Stromal cell of bone marrow (primary cell): ENCODE measurements around the gene MYOD1.
A peak's percentile ranks its signal among the peaks of the same experiment; 100 is the strongest.

Source experiments
- DNase-seq: peaks from one replicate; pipeline ENCODE4 v3.0.0-alpha.2; 2012; ENCODE audit warnings: low read depth

The MYOD1 gene

GRCh38 chr11:17702876-17703275, 16.5 kb upstream of the MYOD1 start:
- no peak for DNase-seq

DNA sequence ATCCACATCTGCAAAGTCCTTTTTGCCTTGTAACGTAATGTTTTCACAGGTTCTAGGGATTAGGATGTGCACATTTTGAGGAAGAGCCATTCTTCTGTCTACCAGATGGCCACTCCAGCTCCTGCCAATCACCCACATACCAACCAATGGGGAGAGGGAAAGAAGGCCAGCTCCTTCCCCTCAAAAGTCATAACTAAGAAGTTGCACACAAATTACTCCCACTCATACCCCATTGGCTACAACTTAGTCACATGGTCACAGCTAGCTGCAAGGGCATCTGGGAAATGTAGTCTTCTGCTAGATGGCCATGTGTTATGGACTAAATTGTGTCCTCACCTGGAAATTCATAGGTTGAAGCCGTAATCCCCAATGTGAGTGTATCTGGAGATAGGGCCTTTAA, 15.4 kb upstream of the MYOD1 start:
- no peak for DNase-seq

- DNase-seq = no peak
These were observed 11.5 kb upstream of the MYOD1 start for GRCh38 chr11:17707830-17708229.

- DNase-seq = no peak
These were observed 7.5 kb upstream of the MYOD1 start for GRCh38 chr11:17711836-17712235.

GRCh38 chr11:17713851-17714250, 5.5 kb upstream of the MYOD1 start:
- DNase-seq = no peak

DNA sequence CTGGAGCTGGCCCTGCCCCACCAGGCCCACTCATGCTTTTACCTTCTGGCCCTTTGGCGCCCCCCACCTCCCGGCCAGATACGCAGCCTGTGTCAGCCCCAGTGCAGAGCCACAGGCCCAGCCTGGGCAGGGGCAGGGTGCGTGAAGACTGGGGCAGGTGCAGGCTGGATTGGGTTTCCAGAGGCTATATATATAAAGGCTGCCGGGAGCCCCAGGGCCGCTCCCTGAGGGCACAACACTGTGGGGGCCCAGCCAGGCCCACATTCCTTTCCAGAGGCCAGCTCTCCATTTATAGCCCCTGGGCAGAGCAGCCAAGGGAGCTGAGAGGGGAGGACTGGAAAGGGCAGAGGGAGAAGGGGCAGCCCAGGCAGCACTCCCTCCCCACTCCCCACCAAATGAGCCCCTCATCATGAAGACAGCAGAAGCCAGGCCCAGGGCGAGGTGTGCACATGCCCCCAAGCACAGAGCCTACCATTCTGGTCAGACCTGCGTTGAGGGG, 5.0 kb upstream of the MYOD1 start:
- no peak for DNase-seq

DNA sequence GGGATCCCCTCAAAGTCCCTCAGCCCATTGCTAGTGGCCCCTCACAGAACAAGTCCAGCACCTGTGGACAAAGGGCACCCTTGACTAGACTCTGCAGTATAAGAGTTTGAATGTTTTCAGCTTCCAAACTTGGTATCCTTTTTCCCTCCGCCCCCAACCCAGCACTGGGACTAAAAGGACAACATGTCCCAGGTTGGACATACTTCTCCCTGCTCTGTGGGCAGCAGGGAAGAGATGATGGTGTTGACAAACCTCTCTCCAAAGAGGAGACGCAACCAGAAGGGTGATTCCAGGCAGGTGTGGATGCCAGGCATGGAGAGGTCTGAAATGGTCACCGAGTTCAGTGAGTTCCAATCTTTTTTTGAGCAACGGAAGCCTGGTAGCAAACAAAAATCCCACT, 4.5 kb upstream of the MYOD1 start:
- DNase-seq = no peak

DNA sequence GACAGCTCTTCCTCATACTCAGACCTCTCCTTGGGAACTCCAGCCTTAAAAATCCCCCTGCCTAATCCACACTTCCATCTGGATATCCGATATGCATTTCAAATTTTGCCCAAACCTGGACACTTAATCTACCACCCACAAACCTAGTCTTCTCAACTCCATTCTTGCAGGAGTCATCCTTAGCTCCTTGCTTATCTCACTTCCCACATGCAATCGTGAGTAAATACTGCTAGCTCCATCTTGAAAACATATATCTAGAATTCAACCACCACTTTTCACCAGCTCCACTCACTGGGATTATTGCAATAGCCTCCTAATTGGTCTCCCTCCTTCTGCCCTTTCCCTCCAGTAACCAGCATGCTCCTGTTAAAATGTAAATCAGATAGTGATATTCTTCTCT, 2.6 kb upstream of the MYOD1 start:
- no peak for DNase-seq

- DNase-seq = no peak
These were observed 1.4 kb upstream of the MYOD1 start for GRCh38 chr11:17718015-17718414.

- no peak for DNase-seq
These were observed 835 bp upstream of the MYOD1 start for GRCh38 chr11:17718510-17718962.

DNA sequence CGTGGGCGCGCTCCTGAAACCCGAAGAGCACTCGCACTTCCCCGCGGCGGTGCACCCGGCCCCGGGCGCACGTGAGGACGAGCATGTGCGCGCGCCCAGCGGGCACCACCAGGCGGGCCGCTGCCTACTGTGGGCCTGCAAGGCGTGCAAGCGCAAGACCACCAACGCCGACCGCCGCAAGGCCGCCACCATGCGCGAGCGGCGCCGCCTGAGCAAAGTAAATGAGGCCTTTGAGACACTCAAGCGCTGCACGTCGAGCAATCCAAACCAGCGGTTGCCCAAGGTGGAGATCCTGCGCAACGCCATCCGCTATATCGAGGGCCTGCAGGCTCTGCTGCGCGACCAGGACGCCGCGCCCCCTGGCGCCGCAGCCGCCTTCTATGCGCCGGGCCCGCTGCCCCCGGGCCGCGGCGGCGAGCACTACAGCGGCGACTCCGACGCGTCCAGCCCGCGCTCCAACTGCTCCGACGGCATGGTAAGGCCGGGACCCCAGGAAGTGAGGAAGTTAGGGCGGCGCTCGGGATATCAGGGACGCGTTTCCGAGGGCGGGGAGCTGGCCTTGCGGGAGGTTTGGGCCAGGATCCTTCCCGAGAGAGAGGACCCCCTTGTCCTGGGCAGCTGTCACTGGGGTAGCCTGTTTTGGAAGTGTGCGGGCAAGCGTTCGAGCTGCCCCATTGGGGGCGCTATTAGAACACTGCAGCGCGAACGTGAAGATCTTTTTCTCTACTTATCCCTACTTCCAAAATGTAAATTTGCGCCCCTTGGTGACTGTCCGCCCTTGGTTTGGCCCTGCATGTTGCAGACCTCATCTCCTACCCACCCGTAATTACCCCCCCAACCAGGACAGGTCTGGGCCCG, 796 bp downstream of the MYOD1 start:
- DNase-seq = no peak

DNA sequence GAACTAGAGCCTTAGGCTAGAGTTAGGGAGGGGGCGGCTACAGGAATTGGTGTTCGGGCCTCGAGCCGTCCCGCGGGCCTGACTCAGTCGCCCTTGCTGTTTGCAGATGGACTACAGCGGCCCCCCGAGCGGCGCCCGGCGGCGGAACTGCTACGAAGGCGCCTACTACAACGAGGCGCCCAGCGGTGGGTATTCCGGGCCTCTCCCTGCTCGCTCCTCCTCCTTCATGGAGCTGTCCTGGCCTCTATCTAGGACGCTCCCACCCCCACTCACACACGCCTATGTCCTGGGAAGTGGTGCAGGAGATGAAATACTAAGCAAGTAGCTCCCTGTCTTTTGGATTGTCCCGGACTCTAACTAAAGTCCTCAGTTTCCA, 1.4 kb downstream of the MYOD1 start:
- DNase-seq = no peak

- no peak for DNase-seq
These were observed 2.0 kb downstream of the MYOD1 start for GRCh38 chr11:17721242-17721999.

DNA sequence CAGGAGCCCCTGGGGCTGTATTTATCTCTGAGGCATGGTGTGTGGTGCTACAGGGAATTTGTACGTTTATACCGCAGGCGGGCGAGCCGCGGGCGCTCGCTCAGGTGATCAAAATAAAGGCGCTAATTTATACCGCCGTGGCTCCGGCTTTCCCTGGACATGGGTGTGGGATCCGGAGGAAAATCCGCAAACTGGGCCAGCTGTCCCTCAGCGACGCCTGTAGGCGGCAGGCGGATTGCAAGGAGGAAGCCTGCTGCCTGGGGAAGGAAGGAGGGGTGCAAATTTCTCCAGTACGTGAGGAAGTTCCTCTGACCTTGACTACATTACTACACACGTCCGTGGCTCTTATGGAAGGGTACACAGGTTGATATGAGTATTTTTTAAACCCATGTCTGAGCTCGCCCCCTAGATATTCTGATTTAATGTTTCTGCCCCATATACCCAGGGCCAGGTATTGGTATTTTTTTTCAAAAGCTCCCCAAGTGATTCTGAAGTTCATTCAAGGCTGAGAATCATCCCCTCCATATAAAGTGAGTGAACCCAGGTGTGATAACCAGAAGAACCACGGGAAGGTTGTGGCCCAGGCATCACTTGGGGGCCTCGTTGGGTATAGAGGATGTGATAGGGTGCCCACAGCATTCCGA, 2.8 kb downstream of the MYOD1 start:
- DNase-seq = no peak

DNA sequence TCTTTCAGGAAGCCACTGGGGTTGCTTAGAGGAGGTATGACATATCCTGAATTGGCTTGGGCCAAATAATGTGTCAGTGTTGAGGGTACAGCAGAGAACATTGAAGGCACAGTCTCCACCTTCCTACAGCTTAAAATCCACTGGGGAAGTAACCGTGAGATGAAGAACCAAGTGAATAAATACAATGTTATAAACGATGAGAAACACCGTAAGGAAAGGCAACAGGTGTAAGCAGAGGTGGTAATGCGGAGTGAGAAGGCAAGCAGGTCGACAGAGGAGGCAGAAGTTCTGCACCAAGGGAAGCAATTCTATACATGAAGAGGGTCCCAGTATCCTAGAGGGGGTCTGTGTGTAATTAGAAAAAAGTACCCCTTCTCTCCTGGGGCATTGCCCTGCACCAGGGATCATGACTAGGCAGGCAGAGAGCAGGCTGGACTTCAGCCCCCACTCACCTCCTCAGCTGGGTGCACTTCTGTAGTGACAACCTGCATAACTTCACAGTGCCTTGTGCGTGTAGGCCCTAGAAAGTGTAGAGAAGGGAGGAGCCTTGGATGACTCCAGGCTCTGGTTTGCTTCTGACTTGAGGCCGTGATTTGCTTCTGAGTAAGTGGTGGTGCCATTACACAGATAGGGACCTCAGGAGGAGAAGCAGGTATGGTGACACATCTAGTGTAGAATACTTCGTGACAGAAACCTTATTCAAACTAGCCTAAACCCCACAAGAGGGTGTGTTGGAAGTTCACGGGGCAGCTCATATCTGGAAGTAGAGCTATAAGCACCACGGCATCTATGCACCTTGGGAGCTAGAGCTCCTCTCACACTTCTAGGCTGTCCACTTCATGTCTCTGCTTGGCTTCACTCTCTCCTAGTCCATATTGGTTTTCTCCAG, 4.9 kb downstream of the MYOD1 start:
- DNase-seq = no peak

- no peak for DNase-seq
These were observed 5.8 kb downstream of the MYOD1 start for GRCh38 chr11:17725174-17725573.

DNA sequence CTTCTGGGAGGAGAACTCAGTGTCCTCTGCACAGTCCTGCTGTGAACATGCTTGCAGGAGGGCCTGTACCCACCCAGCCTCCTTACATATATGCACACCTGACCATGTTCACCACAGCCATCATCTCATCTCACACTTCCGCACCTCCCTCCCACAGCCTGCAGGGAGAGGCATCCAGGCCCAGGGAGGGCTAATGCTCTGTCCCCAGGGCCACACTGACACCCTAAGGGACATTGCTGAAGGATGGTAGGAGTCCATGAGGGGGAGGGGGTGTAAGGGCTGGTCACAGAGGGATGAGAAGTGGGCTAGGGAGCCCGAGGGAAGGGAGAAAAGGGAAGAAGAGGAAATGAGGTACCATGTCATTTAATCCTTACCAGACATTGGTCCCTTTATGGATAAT, 10.8 kb downstream of the MYOD1 start:
- DNase-seq = no peak

DNA sequence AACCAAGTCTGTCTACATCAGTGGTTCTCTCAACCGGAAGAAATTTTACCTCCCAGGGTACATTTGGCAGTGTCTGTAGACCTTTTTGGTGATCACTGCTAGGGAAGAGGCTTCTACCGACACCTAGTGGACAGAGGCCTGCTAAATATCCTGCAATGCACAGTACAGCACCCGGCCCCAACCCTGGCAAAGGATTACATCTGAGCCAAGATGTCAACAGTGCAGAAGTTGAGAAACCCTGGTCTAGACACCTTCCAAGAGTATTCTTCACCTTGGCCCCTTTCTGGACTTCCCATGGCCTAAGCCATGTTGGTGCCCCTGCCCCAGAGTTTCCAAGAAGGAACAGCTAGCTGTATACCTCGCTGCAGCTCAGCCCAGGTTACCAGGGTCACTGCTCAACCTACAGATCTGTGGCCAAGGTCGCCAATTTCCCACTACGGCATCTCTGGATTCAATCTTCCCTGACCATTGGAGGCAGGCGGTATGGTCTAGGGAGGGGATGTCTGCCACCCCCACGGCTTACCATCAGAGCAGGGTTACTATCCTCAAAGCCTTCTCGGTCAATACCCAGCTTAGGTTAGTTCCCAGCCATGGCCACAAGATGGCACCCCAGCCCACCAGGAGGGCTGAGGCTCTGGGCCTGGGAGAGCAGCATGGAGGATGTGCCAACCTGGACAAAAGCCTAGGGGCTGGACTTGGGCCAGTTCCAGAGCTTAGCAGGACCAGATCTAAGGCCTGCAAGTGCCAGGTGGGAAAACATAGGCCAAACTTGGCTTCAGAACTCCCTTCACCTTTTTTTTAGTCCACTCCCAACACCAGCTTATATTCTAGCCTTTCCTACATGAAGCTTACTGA, 11.5 kb downstream of the MYOD1 start:
- DNase-seq = peak; percentile 52

GRCh38 chr11:17733261-17733660, 13.9 kb downstream of the MYOD1 start:
- DNase-seq = no peak

- DNase-seq = no peak
These were observed 15.1 kb downstream of the MYOD1 start, which contains the start of gene KCNC1 for GRCh38 chr11:17734418-17734911. Gene KCNC1, plus strand, starts transcription at chr11:17734781. Its CDS starts 1,222 bp downstream, at chr11:17736003.
